ENCODE measurements around the gene CAPNS2. TPM values are rescaled to one million over a fixed set of nuclear protein-coding genes. Genes with fewer than 3 reads are reported as not detected.
"Not testable (repeated sequence)": the region's sequence is repeated elsewhere in the genome, so short reads cannot be mapped to it uniquely, and the experiment has no call there.

The CAPNS2 gene
- total RNA-seq, 2 experiments from 2014 or later: not detected

GRCh38 chr16:55572439-55572838 lies 6.0 kb downstream of the CAPNS2 start:
- Mint-ChIP-seq H3K27me3 (peaks cover 9% of the 10 kb centered on the region), H3K27ac (no peak overlapping the region), H3K36me3 (ENCODE audit: low read depth) (no peaks in the 10 kb centered on the region), H3K4me3 (no peak overlapping the region), H3K9me3 (no peaks in the 10 kb centered on the region), H3K4me1 (no peaks in the 10 kb centered on the region)
- CTCF ChIA-PET: interaction anchor here (1.1 kb wide), 1 partner anchor 10 kb away, joined by 3 read pairs; no protein-coding TSS in a partner anchor
- POLR2A ChIA-PET: no interaction called here
- DNase-seq: no peak

- CTCF ChIA-PET: interaction anchor here (0.5 kb wide), 1 partner anchor 511 kb away, joined by 5 read pairs; no protein-coding TSS in a partner anchor
- Mint-ChIP-seq H3K27ac (no peak overlapping the region), H3K36me3 (ENCODE audit: low read depth) (no peaks in the 10 kb centered on the region), H3K4me3 (no peak overlapping the region), H3K27me3 (peaks cover 3% of the 10 kb centered on the region), H3K9me3 (no peaks in the 10 kb centered on the region), H3K4me1 (no peaks in the 10 kb centered on the region)
- DNase-seq: no peak
- POLR2A ChIA-PET: no interaction called here
Observed at GRCh38 chr16:55574811-55575210, 8.3 kb downstream of the CAPNS2 start.

GRCh38 chr16:55575496-55575895 lies 9.0 kb downstream of the CAPNS2 start:
- no peak overlapping the region for H3K27ac Mint-ChIP-seq
- peaks cover 3% of the 10 kb centered on the region for H3K27me3 Mint-ChIP-seq
- H3K4me1 Mint-ChIP-seq: no peaks in the 10 kb centered on the region
- no peak for DNase-seq
- ChIA-PET POLR2A (no interaction called here), CTCF (no interaction called here)
- H3K36me3 Mint-ChIP-seq (ENCODE audit: low read depth): no peaks in the 10 kb centered on the region
- H3K4me3 Mint-ChIP-seq: no peak overlapping the region
- no peaks in the 10 kb centered on the region for H3K9me3 Mint-ChIP-seq

GRCh38 chr16:55576384-55576783 lies 9.9 kb downstream of the CAPNS2 start:
- no peak overlapping the region for H3K4me3 Mint-ChIP-seq
- DNase-seq: no peak
- ChIA-PET POLR2A (no interaction called here), CTCF (no interaction called here)
- peaks cover 3% of the 10 kb centered on the region for H3K27me3 Mint-ChIP-seq
- no peaks in the 10 kb centered on the region for H3K36me3 Mint-ChIP-seq (ENCODE audit: low read depth)
- no peaks in the 10 kb centered on the region for H3K4me1 Mint-ChIP-seq
- no peak overlapping the region for H3K27ac Mint-ChIP-seq
- no peaks in the 10 kb centered on the region for H3K9me3 Mint-ChIP-seq

GRCh38 chr16:55577887-55578286 lies 11.4 kb downstream of the CAPNS2 start:
- Mint-ChIP-seq H3K27me3 (no peaks in the 10 kb centered on the region), H3K4me3 (no peak overlapping the region), H3K4me1 (no peaks in the 10 kb centered on the region), H3K27ac (no peak overlapping the region), H3K36me3 (ENCODE audit: low read depth) (no peaks in the 10 kb centered on the region), H3K9me3 (no peaks in the 10 kb centered on the region)
- no peak for DNase-seq
- ChIA-PET POLR2A (no interaction called here), CTCF (no interaction called here)

GRCh38 chr16:55585631-55586030 lies 19.1 kb downstream of the CAPNS2 start:
- CTCF ChIA-PET: no interaction called here
- Mint-ChIP-seq H3K27me3 (peaks cover 7% of the 10 kb centered on the region), H3K9me3 (no peaks in the 10 kb centered on the region), H3K4me3 (no peak overlapping the region), H3K27ac (no peak overlapping the region), H3K36me3 (ENCODE audit: low read depth) (no peaks in the 10 kb centered on the region), H3K4me1 (no peaks in the 10 kb centered on the region)
- POLR2A ChIA-PET: no interaction called here
- DNase-seq: no peak

GRCh38 chr16:55588799-55589198 lies 22.3 kb downstream of the CAPNS2 start:
- POLR2A ChIA-PET: no interaction called here
- no peaks in the 10 kb centered on the region for H3K4me1 Mint-ChIP-seq
- no peak for DNase-seq
- H3K27me3 Mint-ChIP-seq: peaks cover 9% of the 10 kb centered on the region
- no peak overlapping the region for H3K4me3 Mint-ChIP-seq
- H3K27ac Mint-ChIP-seq: no peak overlapping the region
- no peaks in the 10 kb centered on the region for H3K36me3 Mint-ChIP-seq (ENCODE audit: low read depth)
- CTCF ChIA-PET: no interaction called here
- H3K9me3 Mint-ChIP-seq: no peaks in the 10 kb centered on the region

GRCh38 chr16:55592306-55592705 lies 25.8 kb downstream of the CAPNS2 start:
- Mint-ChIP-seq H3K4me1 (no peaks in the 10 kb centered on the region), H3K27ac (no peak overlapping the region), H3K4me3 (no peak overlapping the region), H3K36me3 (ENCODE audit: low read depth) (no peaks in the 10 kb centered on the region), H3K9me3 (no peaks in the 10 kb centered on the region), H3K27me3 (peaks cover 23% of the 10 kb centered on the region)
- ChIA-PET POLR2A (no interaction called here), CTCF (no interaction called here)
- DNase-seq: no peak

- Mint-ChIP-seq H3K36me3 (ENCODE audit: low read depth) (no peaks in the 10 kb centered on the region), H3K4me1 (no peaks in the 10 kb centered on the region), H3K27me3 (peaks cover 16% of the 10 kb centered on the region), H3K4me3 (no peak overlapping the region), H3K27ac (no peak overlapping the region), H3K9me3 (no peaks in the 10 kb centered on the region)
- ChIA-PET CTCF (no interaction called here), POLR2A (no interaction called here)
- DNase-seq: no peak
Observed at GRCh38 chr16:55597928-55598327, 31.4 kb downstream of the CAPNS2 start.

GRCh38 chr16:55605754-55606336 lies 39.4 kb downstream of the CAPNS2 start:
- ChIA-PET CTCF (no interaction called here), POLR2A (no interaction called here)
- DNase-seq: no peak
- Mint-ChIP-seq H3K36me3 (ENCODE audit: low read depth) (no peaks in the 10 kb centered on the region), H3K4me3 (no peak overlapping the region), H3K9me3 (no peaks in the 10 kb centered on the region), H3K27me3 (peaks cover 11% of the 10 kb centered on the region), H3K27ac (no peak overlapping the region), H3K4me1 (no peaks in the 10 kb centered on the region)

- Mint-ChIP-seq H3K27ac (no peak overlapping the region), H3K36me3 (ENCODE audit: low read depth) (no peaks in the 10 kb centered on the region), H3K27me3 (peaks cover 13% of the 10 kb centered on the region), H3K9me3 (no peaks in the 10 kb centered on the region), H3K4me1 (no peaks in the 10 kb centered on the region), H3K4me3 (no peak overlapping the region)
- CTCF ChIA-PET: no interaction called here
- no peak for DNase-seq
- POLR2A ChIA-PET: no interaction called here
Observed at GRCh38 chr16:55613613-55614335, 47.3 kb downstream of the CAPNS2 start.

GRCh38 chr16:55615071-55615470 lies 48.6 kb downstream of the CAPNS2 start:
- Mint-ChIP-seq H3K4me3 (no peak overlapping the region), H3K9me3 (no peaks in the 10 kb centered on the region), H3K4me1 (no peaks in the 10 kb centered on the region), H3K27me3 (peaks cover 10% of the 10 kb centered on the region), H3K27ac (no peak overlapping the region), H3K36me3 (ENCODE audit: low read depth) (no peaks in the 10 kb centered on the region)
- CTCF ChIA-PET: no interaction called here
- DNase-seq: no peak
- POLR2A ChIA-PET: no interaction called here

GRCh38 chr16:55615670-55616069 lies 49.2 kb downstream of the CAPNS2 start:
- H3K9me3 Mint-ChIP-seq; DNase-seq; H3K27me3 Mint-ChIP-seq; CTCF ChIA-PET; H3K4me3 Mint-ChIP-seq; H3K36me3 Mint-ChIP-seq (ENCODE audit: low read depth); H3K27ac Mint-ChIP-seq; POLR2A ChIA-PET; H3K4me1 Mint-ChIP-seq: not testable (repeated sequence)

Measured in activated CD4-positive, alpha-beta T cell treated with anti-CD3 and anti-CD28 coated beads, Interleukin-2, amount 10 ng/mL, durations not matched to agents 7 days and 5 days (primary cell).